ENCODE results near the gene KRT15. TPM values are rescaled to one million over a fixed set of nuclear protein-coding genes. Genes with fewer than 3 reads are reported as not detected.
A peak's percentile ranks its signal among the peaks of the same experiment; 100 is the strongest.

KRT15 gene
- total and polyA plus RNA-seq, 2 of the 4 experiments (the other 2 are of a cell fraction), result 2.9 to 5.3 TPM

- TF ChIP-seq MAZ (IDR thresholded peaks at IDR 0.05; ENCODE audit: borderline replicate concordance, low read depth, low read length), result no peak
Observed at GRCh38 chr17:41490000-41490990, 28.4 kb downstream of the KRT15 start (continued).

DNA sequence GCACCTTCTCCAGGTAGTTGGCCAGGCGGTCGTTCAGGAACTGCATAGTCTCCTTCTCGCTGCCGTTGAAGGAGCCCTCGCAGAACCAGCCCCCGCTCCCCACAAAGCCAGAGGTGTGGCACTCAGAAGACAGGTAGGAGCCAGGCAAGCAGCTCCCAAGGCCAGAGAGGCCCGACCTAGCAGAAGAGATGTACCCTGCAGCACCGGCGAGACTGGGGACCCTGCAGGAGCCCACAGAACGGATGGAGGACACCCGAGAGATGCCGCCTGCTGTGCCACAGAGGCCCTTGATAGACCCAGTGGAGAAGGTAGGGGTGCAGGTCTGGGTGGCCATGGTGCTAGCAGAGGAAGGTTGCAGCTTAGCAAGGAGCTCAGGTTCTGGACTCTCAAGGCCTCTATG, 29.2 kb downstream of the KRT15 start, which contains the start of gene KRT36:
TSS of gene KRT36 (minus strand) at position 380 of the 400 bp plus-strand sequence. CDS start at position 334, 46 bp downstream.
- Histone ChIP-seq H3K36me3 (ENCODE audit: control insufficient read depth, insufficient read depth, low read length) (no peaks in the 10 kb centered on the region), H3K23ac (ENCODE audit: low read depth, low read length) (no peak within 1 kb of the TSS), H2AK9ac (replicated peaks; ENCODE audit: low read depth, low read length, poor library complexity) (no peak within 1 kb of the TSS), H4K91ac (ENCODE audit: insufficient read depth, low read depth, low read length) (peak within 1 kb of the TSS; percentile 18; the same call in 1 of the 2 replicates), H2BK20ac (ENCODE audit: low read depth, low read length) (no peak within 1 kb of the TSS), H3K9me3 (ENCODE audit: control insufficient read depth, insufficient read depth, low read length) (no peaks in the 10 kb centered on the region), H3K79me1 (ENCODE audit: low read depth in 1 of 2, low read length in 2 of 2) (no peaks in the 10 kb centered on the region), H2BK120ac (ENCODE audit: low read depth, low read length) (no peak within 1 kb of the TSS), H3K27me3 (ENCODE audit: control insufficient read depth, insufficient read depth, low read length) (no peaks in the 10 kb centered on the region), H3K27ac (ENCODE audit: insufficient read depth, low read length) (no peak within 1 kb of the TSS), H3K4ac (ENCODE audit: low read depth, low read length) (no peak within 1 kb of the TSS; the same call in 1 of the 2 replicates), H4K20me1 (ENCODE audit: insufficient read depth, low read length) (no peaks in the 10 kb centered on the region), H2AK5ac (ENCODE audit: low read depth, low read length) (0 out of 2 replicates have a peak within 1 kb of the TSS, but pooled peaks have one; percentile 7), H4K5ac (ENCODE audit: low read depth, low read length) (no peak within 1 kb of the TSS), H2AFZ (replicated peaks; ENCODE audit: low read length, poor library complexity) (no peak within 1 kb of the TSS), H3K14ac (replicated peaks; ENCODE audit: low read depth, low read length) (no peak within 1 kb of the TSS), H2BK15ac (ENCODE audit: low read depth, low read length) (no peak within 1 kb of the TSS), H3K9ac (ENCODE audit: low read depth, low read length) (no peak within 1 kb of the TSS), H4K8ac (ENCODE audit: low read depth in 2 of 2, low read length in 2 of 2) (no peak within 1 kb of the TSS), H3K18ac (ENCODE audit: low read depth, low read length) (no peak within 1 kb of the TSS), H3K56ac (ENCODE audit: extremely low read depth, insufficient read depth, low read length) (no peak within 1 kb of the TSS), H3K4me1 (ENCODE audit: control insufficient read depth, insufficient read depth, low read length) (peaks cover 12% of the 10 kb centered on the region), H3K4me3 (ENCODE audit: insufficient read depth, low read depth, low read length) (no peak within 1 kb of the TSS), H3K4me2 (ENCODE audit: low read depth, low read length) (no peak within 1 kb of the TSS), H3K9me1 (ENCODE audit: insufficient read depth, low read length) (peaks cover 9% of the 10 kb centered on the region), H2BK5ac (ENCODE audit: low read depth, low read length, poor library complexity, severe bottlenecking) (no peak within 1 kb of the TSS)
- no peak for ATAC-seq (ENCODE audit: low read depth)
- ChIA-PET CTCF (no interaction called here), POLR2A (ENCODE audit: unreplicated experiment) (no interaction called here)
- intact Hi-C loops (cut with micrococcal nuclease) (no loop called here), dilution Hi-C loops (cut with HindIII; ENCODE audit: low sequenced_read_pairs, unreplicated experiment) (no loop called here), in situ Hi-C loops (cut with MboI; ENCODE audit: low sequenced_read_pairs) (no loop called here)
- WGBS, 2 experiments (ENCODE audit: extremely low coverage in 2 of 2, insufficient read length in 1 of 2), result 88% methylated on average over 12 of the region's 12 CpGs; no CpG with 5 or more reads in 1 of the 2 experiments
- BruUV-seq (replicated peaks), result no TSS peak
- no peak for DNase-seq
- TF ChIP-seq NFE2L2 (IDR thresholded peaks at IDR 0.05; ENCODE audit: low read depth, low read length), result no peak
- TF ChIP-seq MXI1 (IDR thresholded peaks at IDR 0.05; ENCODE audit: borderline replicate concordance, low read depth, low read length), result no peak
- TF ChIP-seq POLR2A (IDR thresholded peaks at IDR 0.05; ENCODE audit: low read depth, low read length), result no peak
- no peak for TF ChIP-seq MAZ (IDR thresholded peaks at IDR 0.05; ENCODE audit: borderline replicate concordance, low read depth, low read length)
- TF ChIP-seq RFX5 (IDR thresholded peaks at IDR 0.05; ENCODE audit: low read depth, low read length), result no peak
- no peak for TF ChIP-seq USF2 (IDR thresholded peaks at IDR 0.05; ENCODE audit: low read depth, low read length)
- no peak for TF ChIP-seq CEBPB (IDR thresholded peaks at IDR 0.05; ENCODE audit: low read depth, low read length)
- TF ChIP-seq RAD21 (IDR thresholded peaks at IDR 0.05; ENCODE audit: low read length), result no peak
- no peak for TF ChIP-seq MAFK (IDR thresholded peaks at IDR 0.05; ENCODE audit: low read depth, low read length)
- no peak for TF ChIP-seq CHD1 (IDR thresholded peaks at IDR 0.05; ENCODE audit: low read depth, low read length)
